Measurements from ENCODE around the gene TSKU. TPM values are rescaled to one million over a fixed set of nuclear protein-coding genes. Genes with fewer than 3 reads are reported as not detected.

TSKU gene
- total and polyA plus RNA-seq, 9 of the 15 experiments (the other 6 are each of a cell fraction or from before 2014, with no cell fraction given) = 0.60 to 11.9 (median 8.4) TPM

- TF ChIP-seq, protein P1, sequence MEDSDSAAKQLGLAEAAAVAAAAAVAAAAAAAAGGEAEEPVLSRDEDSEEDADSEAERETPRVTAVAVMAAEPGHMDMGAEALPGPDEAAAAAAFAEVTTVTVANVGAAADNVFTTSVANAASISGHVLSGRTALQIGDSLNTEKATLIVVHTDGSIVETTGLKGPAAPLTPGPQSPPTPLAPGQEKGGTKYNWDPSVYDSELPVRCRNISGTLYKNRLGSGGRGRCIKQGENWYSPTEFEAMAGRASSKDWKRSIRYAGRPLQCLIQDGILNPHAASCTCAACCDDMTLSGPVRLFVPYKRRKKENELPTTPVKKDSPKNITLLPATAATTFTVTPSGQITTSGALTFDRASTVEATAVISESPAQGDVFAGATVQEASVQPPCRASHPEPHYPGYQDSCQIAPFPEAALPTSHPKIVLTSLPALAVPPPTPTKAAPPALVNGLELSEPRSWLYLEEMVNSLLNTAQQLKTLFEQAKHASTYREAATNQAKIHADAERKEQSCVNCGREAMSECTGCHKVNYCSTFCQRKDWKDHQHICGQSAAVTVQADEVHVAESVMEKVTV (CRISPR knock-in tag; IDR thresholded peaks at IDR 0.05) = peak; percentile 81
- TF ChIP-seq, protein P2, sequence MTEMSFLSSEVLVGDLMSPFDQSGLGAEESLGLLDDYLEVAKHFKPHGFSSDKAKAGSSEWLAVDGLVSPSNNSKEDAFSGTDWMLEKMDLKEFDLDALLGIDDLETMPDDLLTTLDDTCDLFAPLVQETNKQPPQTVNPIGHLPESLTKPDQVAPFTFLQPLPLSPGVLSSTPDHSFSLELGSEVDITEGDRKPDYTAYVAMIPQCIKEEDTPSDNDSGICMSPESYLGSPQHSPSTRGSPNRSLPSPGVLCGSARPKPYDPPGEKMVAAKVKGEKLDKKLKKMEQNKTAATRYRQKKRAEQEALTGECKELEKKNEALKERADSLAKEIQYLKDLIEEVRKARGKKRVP (CRISPR knock-in tag; IDR thresholded peaks at IDR 0.05) = no peak
- TF ChIP-seq KLF6 (CRISPR knock-in tag; IDR thresholded peaks at IDR 0.05; ENCODE audit: borderline replicate concordance) = no peak
- no peak for TF ChIP-seq HBP1 (CRISPR knock-in tag; IDR thresholded peaks at IDR 0.05)
- TF ChIP-seq SMC3 (conservative IDR thresholded peaks at IDR 0.05; ENCODE audit: insufficient read depth, low read depth, low read length) = peak; percentile 84
- no peak for TF ChIP-seq BRF2 (IDR thresholded peaks at IDR 0.05; ENCODE audit: borderline replicate concordance, insufficient read depth, insufficient read length)
- TF ChIP-seq RNF219 (CRISPR knock-in tag; IDR thresholded peaks at IDR 0.05) = no peak
- no peak for TF ChIP-seq STAT5B (CRISPR knock-in tag; IDR thresholded peaks at IDR 0.05)
- TF ChIP-seq TFAM (CRISPR knock-in tag; conservative IDR thresholded peaks at IDR 0.05) = no peak
- TF ChIP-seq, protein P3, sequence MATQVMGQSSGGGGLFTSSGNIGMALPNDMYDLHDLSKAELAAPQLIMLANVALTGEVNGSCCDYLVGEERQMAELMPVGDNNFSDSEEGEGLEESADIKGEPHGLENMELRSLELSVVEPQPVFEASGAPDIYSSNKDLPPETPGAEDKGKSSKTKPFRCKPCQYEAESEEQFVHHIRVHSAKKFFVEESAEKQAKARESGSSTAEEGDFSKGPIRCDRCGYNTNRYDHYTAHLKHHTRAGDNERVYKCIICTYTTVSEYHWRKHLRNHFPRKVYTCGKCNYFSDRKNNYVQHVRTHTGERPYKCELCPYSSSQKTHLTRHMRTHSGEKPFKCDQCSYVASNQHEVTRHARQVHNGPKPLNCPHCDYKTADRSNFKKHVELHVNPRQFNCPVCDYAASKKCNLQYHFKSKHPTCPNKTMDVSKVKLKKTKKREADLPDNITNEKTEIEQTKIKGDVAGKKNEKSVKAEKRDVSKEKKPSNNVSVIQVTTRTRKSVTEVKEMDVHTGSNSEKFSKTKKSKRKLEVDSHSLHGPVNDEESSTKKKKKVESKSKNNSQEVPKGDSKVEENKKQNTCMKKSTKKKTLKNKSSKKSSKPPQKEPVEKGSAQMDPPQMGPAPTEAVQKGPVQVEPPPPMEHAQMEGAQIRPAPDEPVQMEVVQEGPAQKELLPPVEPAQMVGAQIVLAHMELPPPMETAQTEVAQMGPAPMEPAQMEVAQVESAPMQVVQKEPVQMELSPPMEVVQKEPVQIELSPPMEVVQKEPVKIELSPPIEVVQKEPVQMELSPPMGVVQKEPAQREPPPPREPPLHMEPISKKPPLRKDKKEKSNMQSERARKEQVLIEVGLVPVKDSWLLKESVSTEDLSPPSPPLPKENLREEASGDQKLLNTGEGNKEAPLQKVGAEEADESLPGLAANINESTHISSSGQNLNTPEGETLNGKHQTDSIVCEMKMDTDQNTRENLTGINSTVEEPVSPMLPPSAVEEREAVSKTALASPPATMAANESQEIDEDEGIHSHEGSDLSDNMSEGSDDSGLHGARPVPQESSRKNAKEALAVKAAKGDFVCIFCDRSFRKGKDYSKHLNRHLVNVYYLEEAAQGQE (IDR thresholded peaks at IDR 0.05; ENCODE audit: borderline replicate concordance) = peak; percentile 92
- TF ChIP-seq, protein P3 (CRISPR knock-in tag; IDR thresholded peaks at IDR 0.05; ENCODE audit: low read depth) = no peak
- TF ChIP-seq ARID2 (IDR thresholded peaks at IDR 0.05) = peak; percentile 96
- peak; percentile 56; the same call in 1 of the 2 replicates for TF ChIP-seq EHMT2 (IDR thresholded peaks at IDR 0.05)
Measured at GRCh38 chr11:76838678-76839068, 55.5 kb downstream of the TSKU start (continued).

Measured in K562 (cell line).